ENCODE data around the gene SYAP1.

- TF ChIP-seq CTCF (IDR thresholded peaks at IDR 0.05) (no peak), POLR2A (IDR thresholded peaks at IDR 0.05) (no peak)
These were observed 20.0 kb upstream of the SYAP1 start for GRCh38 chrX:16699389-16699788.

Data from uterus (tissue), 2 donors.